MM.1S (cell line): ENCODE results near the gene ATP13A3.

Source experiments
- EZH2 ChIP-seq: fragments of 300-600 bp; sonication (generic); optimal IDR thresholded peaks from 2 replicates; pipeline ENCODE3; 2017; ENCODE audit warnings: low read depth, mild to moderate bottlenecking, antibody characterized with exemption, low read length, mixed read lengths
- EZH2phosphoT487 ChIP-seq: fragments of 300-600 bp; sonication (generic); IDR thresholded peaks from 2 replicates; pipeline ENCODE4 v1.6.1; 2018; ENCODE audit warnings: antibody characterized with exemption, low read length
- TF ChIP-seq, protein P1 (sequence below): fragments of 300-600 bp; sonication (generic); IDR thresholded peaks from 2 replicates; pipeline ENCODE4 v1.5.1; 2016; ENCODE audit warnings: antibody characterized with exemption, low read length, mixed read lengths

DNA sequence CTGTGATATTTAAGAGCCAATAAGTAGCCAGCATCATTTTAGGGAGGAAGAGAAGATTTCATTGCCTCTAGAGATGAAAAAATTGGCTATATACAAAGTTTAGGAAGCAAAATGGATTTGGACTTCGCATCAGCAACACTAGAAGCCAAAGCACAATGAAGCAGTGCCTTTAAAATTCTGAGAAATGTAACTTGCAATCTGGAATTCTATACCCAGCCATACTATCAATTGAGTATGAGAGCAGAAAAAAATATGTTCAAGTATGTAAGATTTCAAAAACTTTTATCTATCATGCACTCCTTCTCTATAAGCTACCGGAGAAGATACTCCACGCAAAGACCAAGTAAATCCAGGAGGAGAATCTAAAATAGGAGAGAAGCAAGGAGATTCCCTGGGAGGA lies 47.4 kb upstream of the ATP13A3 start:
- TF ChIP-seq, protein P1, sequence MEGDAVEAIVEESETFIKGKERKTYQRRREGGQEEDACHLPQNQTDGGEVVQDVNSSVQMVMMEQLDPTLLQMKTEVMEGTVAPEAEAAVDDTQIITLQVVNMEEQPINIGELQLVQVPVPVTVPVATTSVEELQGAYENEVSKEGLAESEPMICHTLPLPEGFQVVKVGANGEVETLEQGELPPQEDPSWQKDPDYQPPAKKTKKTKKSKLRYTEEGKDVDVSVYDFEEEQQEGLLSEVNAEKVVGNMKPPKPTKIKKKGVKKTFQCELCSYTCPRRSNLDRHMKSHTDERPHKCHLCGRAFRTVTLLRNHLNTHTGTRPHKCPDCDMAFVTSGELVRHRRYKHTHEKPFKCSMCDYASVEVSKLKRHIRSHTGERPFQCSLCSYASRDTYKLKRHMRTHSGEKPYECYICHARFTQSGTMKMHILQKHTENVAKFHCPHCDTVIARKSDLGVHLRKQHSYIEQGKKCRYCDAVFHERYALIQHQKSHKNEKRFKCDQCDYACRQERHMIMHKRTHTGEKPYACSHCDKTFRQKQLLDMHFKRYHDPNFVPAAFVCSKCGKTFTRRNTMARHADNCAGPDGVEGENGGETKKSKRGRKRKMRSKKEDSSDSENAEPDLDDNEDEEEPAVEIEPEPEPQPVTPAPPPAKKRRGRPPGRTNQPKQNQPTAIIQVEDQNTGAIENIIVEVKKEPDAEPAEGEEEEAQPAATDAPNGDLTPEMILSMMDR, result no peak
- TF ChIP-seq EZH2 (no peak), EZH2phosphoT487 (no peak)
